Kasumi-1 (cell line): ENCODE data around the gene MSX1.

Source experiments
- DNase-seq, 2 experiments: peaks; one replicate each; lab custom pipeline; 2025; lab: John Stamatoyannopoulos, UW

MSX1 gene

DNA sequence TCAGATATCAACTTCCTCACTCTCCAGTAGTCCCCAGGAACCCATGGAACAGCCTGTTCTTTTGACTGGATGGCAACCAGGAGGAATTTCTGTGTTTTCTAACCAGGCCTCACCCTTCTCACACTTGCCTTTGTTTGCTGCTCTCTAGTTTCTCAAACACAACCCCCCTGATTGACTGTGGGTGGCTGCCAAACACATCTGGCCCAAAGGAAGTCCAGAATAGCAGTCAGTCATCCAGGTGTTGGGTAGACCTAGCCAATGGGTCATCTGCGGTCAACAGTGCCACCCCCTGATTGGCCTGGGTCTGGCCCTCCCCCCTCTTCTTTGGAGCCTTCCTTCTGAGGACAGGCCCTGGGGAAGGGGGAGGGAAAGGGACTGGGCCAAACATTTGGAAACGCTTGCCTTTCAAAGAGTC is 53.7 kb downstream of the MSX1 start:
- DNase-seq: no peak
